Kidney (tissue), 14 donors: ENCODE measurements around the gene METTL8. TPM values are rescaled to one million over a fixed set of nuclear protein-coding genes. Genes with fewer than 3 reads are reported as not detected.

Experiments
- DNase-seq, 5 donors: peaks; one replicate each; pipeline ENCODE4 v3.0.0-alpha.2; 2013 to 2020
- FAIRE-seq: peaks from 2 replicates; lab custom pipeline; 2012; peaks lifted over from hg19 to GRCh38; lab: Jason Lieb, UNC
- H3K27ac ChIP-seq, 2 donors: one replicate each; pipeline ENCODE4 v1.7.0; 2013; ENCODE audit warnings: low read depth in 2 of 2, low read length in 2 of 2, inconsistent platforms in 1 of 2
- H3K27me3 ChIP-seq: one replicate; pipeline ENCODE4 v1.7.1; 2013; ENCODE audit warnings: low read length, inconsistent platforms; ENCODE audit not compliant: control insufficient read depth, insufficient read depth
- H3K36me3 ChIP-seq, 3 donors: one replicate each; pipeline versions ENCODE4 v1.7.0 to v1.7.1; 2013; ENCODE audit warnings: low read length in 3 of 3, control low read depth in 1 of 3, inconsistent platforms in 1 of 3; ENCODE audit not compliant: insufficient read depth in 3 of 3, control insufficient read depth in 2 of 3
- H3K4me1 ChIP-seq, 3 donors: one replicate each; pipeline versions ENCODE4 v1.7.0 to v1.7.1; 2013; ENCODE audit warnings: low read length in 3 of 3, inconsistent platforms in 1 of 3, low read depth in 1 of 3; ENCODE audit not compliant: control insufficient read depth in 2 of 3, insufficient read depth in 2 of 3
- H3K4me3 ChIP-seq, 3 donors: one replicate each; pipeline versions ENCODE4 v1.7.0 to v1.8.1; 2013; ENCODE audit warnings: low read length in 3 of 3, control low read depth in 1 of 3, inconsistent platforms in 1 of 3
- H3K9ac ChIP-seq, 3 donors: one replicate each; pipeline versions ENCODE4 v1.7.0 to v1.7.1; 2013; ENCODE audit warnings: low read length in 3 of 3, control low read depth in 1 of 3, inconsistent platforms in 1 of 3
- H3K9me3 ChIP-seq, 3 donors: one replicate each; pipeline versions ENCODE4 v1.7.0 to v1.7.1; 2013; ENCODE audit warnings: low read length in 3 of 3, control low read depth in 1 of 3, inconsistent platforms in 1 of 3; ENCODE audit not compliant: control insufficient read depth in 2 of 3, insufficient read depth in 1 of 3
- intact Hi-C: fragments of 100-400 bp; cut with DNase I; formaldehyde crosslinking; loops from one replicate; pipeline ENCODE4 v1.11.1; 2022
- polyA plus RNA-seq: library from polyadenylated mRNA; stranded (reverse); fragments of 350-450 nt; fragmentation: Illumina TruSeq; extraction: RNeasy Lipid Tissue Mini Kit (QIAGEN cat#74804); gene quantifications from one replicate; pipeline ENCODE4 v1.2.3, GENCODE V29; 2014; ENCODE audit warnings: low read depth, low replicate concordance; ENCODE audit not compliant: insufficient read depth
- total RNA-seq: library from RNA; stranded (reverse); fragmentation: NEBNext Ultra II Directional; extraction: Animal tissue kit (Norgen Biotek cat#: 25700); gene quantifications from one replicate; pipeline ENCODE4 v1.2.1, GENCODE V29; 2021
- TF ChIP-seq, protein P1 (sequence below): IDR thresholded peaks from 3 replicates; pipeline ENCODE4 v1.5.1; 2012; ENCODE audit warnings: mild to moderate bottlenecking, moderate library complexity, borderline replicate concordance; ENCODE audit not compliant: insufficient read depth; ENCODE audit errors: extremely low read depth
- donor health status: control.
- donor health status: control.
- donor health status: control.
- donor health status: control.
- donor health status: control.
- donor health status: DM: yes; HTN: yes; CAD: no.
- donor health status: Normal renal cell carcinoma (clear cell type).

The METTL8 gene
- total and polyA plus RNA-seq, 2 donors from 2014 or later, result 10.8 to 14.9 TPM

DNA sequence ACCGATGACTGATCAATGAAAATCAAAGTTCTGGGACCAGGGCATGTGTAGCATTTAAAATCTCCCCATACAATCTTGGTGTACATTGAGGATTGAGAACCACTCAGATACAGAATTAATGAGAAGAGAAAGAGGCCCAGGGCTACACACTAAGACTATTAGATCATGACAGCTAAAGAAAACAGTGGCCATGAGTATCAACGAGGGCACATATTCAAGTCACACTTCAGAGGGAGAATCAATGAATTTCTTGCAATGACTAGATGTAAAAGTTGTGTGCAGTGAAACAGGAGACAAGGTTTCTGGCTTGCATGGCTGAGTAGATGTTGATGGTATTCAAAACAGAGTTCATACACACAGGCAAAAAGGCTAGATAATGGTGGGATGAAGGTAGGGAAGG lies 29.1 kb downstream of the METTL8 start:
- Histone ChIP-seq H3K9me3 (no peaks in the 10 kb centered on the region), H3K4me3 (no peak overlapping the region), H3K4me1 (no peaks in the 10 kb centered on the region), H3K9ac (no peak overlapping the region), H3K27ac (no peak overlapping the region), H3K36me3 (no peaks in the 10 kb centered on the region), H3K27me3 (no peaks in the 10 kb centered on the region)
- DNase-seq (no peak), FAIRE-seq (no peak)
- intact Hi-C loops, result no loop called here
- TF ChIP-seq, protein P1, sequence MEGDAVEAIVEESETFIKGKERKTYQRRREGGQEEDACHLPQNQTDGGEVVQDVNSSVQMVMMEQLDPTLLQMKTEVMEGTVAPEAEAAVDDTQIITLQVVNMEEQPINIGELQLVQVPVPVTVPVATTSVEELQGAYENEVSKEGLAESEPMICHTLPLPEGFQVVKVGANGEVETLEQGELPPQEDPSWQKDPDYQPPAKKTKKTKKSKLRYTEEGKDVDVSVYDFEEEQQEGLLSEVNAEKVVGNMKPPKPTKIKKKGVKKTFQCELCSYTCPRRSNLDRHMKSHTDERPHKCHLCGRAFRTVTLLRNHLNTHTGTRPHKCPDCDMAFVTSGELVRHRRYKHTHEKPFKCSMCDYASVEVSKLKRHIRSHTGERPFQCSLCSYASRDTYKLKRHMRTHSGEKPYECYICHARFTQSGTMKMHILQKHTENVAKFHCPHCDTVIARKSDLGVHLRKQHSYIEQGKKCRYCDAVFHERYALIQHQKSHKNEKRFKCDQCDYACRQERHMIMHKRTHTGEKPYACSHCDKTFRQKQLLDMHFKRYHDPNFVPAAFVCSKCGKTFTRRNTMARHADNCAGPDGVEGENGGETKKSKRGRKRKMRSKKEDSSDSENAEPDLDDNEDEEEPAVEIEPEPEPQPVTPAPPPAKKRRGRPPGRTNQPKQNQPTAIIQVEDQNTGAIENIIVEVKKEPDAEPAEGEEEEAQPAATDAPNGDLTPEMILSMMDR, result no peak

DNA sequence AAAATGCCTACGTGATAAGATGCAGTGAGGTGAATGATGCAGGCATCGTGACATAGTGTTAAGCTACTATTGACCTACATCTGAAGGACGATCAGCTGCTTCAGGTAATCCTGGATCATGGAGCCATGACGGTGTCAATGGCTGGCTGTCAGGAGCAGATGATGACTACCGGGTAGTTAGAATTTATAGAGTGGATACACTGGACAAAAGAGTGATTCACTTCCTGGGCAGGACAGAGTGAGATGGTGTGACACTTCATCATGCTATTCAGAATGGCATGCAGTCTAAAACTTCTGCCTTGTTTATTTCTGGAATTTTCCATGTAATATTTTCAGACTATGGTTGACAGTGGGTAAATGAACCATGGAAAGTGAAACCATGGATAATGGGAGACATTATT lies 29.5 kb downstream of the METTL8 start:
- H3K27ac ChIP-seq, result no peak overlapping the region
- FAIRE-seq (no peak), DNase-seq (no peak)
- H3K9me3 ChIP-seq, result no peaks in the 10 kb centered on the region
- no peaks in the 10 kb centered on the region for H3K36me3 ChIP-seq
- TF ChIP-seq, protein P1, result no peak
- intact Hi-C loops, result no loop called here
- H3K27me3 ChIP-seq, result no peaks in the 10 kb centered on the region
- no peaks in the 10 kb centered on the region for H3K4me1 ChIP-seq
- no peak overlapping the region for H3K4me3 ChIP-seq
- H3K9ac ChIP-seq, result no peak overlapping the region

DNA sequence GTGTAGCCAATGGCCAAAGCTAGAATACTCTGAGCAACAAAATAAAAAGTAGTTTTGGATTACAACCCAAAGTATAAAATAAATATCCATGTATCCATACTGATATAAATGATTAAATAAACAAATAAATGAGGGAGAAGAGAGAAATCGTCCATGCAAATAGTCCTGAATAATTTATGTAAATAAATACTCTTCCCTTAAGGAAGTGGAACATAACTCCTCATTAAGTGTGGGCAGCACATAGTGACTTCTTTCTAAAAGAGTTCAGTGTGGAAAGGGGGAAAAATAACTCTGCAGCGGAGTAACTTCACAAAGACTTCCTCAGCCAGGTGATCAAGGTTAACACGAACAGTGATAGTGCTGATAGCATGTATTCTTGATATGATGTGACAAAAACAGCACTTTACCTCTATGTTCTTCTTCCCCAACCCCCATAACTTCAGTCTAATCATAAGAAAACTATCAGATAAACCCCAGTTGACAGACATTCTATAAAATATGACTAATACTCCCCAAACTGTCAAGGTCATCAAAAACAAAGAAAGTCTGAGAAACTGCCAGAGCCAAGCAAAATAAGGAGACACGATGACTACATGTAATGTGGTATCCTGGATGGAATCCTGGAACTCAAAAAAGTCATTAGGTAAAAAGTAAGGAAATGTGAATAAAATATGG lies 30.7 kb downstream of the METTL8 start:
- Histone ChIP-seq H3K27me3 (no peaks in the 10 kb centered on the region), H3K27ac (no peak overlapping the region), H3K4me3 (no peak overlapping the region), H3K36me3 (no peaks in the 10 kb centered on the region), H3K9me3 (no peaks in the 10 kb centered on the region), H3K9ac (no peak overlapping the region), H3K4me1 (no peaks in the 10 kb centered on the region)
- DNase-seq, result no peak
- FAIRE-seq, result no peak
- TF ChIP-seq, protein P1, result no peak
- intact Hi-C loops, result no loop called here

DNA sequence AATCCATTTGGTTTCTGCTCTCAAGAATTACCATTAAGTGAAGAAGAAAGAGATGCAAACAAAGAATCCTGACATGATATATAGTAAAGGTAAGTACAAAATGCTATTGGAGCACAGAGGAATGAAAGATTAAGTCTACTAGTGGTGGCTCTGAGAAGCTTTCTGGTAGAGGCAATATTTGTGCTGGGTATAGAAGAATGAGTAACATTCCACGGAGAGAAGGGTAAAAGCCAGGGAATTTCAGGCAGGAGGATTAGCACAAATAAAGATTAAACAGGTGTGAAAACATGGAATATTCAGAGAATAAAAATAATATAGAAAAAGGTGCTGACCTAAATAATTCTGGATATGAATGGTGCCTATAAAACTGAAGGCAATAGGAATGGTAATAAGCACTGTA lies 31.8 kb downstream of the METTL8 start:
- no peak overlapping the region for H3K27ac ChIP-seq
- intact Hi-C loops, result no loop called here
- H3K27me3 ChIP-seq, result no peaks in the 10 kb centered on the region
- TF ChIP-seq, protein P1, result no peak
- H3K4me1 ChIP-seq, result no peaks in the 10 kb centered on the region
- FAIRE-seq, result no peak
- DNase-seq, result no peak
- H3K36me3 ChIP-seq, result no peaks in the 10 kb centered on the region
- no peaks in the 10 kb centered on the region for H3K9me3 ChIP-seq
- H3K9ac ChIP-seq, result no peak overlapping the region
- no peak overlapping the region for H3K4me3 ChIP-seq
